ENCODE results near the gene NUBPL.

The NUBPL gene

GRCh38 chr14:31549817-31550216 lies 11.4 kb upstream of the NUBPL start:
- Mint-ChIP-seq H3K9me3 (peaks cover 6% of the 10 kb centered on the region), H3K4me1 (no peaks in the 10 kb centered on the region), H3K36me3 (ENCODE audit: low read depth) (no peaks in the 10 kb centered on the region), H3K4me3 (no peak overlapping the region), H3K27ac (no peak overlapping the region), H3K27me3 (ENCODE audit: low read depth, poor library complexity) (peaks cover 48% of the 10 kb centered on the region)
- DNase-seq = no peak
- TF ChIP-seq, protein P1, sequence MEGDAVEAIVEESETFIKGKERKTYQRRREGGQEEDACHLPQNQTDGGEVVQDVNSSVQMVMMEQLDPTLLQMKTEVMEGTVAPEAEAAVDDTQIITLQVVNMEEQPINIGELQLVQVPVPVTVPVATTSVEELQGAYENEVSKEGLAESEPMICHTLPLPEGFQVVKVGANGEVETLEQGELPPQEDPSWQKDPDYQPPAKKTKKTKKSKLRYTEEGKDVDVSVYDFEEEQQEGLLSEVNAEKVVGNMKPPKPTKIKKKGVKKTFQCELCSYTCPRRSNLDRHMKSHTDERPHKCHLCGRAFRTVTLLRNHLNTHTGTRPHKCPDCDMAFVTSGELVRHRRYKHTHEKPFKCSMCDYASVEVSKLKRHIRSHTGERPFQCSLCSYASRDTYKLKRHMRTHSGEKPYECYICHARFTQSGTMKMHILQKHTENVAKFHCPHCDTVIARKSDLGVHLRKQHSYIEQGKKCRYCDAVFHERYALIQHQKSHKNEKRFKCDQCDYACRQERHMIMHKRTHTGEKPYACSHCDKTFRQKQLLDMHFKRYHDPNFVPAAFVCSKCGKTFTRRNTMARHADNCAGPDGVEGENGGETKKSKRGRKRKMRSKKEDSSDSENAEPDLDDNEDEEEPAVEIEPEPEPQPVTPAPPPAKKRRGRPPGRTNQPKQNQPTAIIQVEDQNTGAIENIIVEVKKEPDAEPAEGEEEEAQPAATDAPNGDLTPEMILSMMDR (IDR thresholded peaks at IDR 0.05) = no peak

DNA sequence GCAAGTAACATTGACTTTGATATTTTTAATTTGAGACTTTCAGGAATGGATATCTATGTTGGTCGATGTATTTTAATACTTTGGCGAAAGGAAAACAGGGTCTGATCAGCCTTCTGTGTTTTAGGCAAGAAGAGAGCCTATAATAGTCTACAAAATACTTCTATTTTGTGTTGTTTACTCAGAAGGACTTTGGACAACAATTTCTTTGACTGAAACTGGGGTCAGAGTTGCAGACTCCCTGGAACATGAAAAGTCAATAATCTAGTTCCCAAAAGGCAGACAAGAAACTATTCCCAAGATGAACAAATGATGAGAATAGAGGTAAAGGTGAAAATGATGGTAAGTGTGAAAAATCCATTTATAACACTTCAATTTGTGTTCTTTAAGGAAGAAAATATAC lies 10.6 kb upstream of the NUBPL start:
- H3K27ac Mint-ChIP-seq = no peak overlapping the region
- TF ChIP-seq, protein P1 (IDR thresholded peaks at IDR 0.05) = no peak
- H3K4me3 Mint-ChIP-seq = no peak overlapping the region
- H3K9me3 Mint-ChIP-seq = peaks cover 6% of the 10 kb centered on the region
- H3K36me3 Mint-ChIP-seq (ENCODE audit: low read depth) = no peaks in the 10 kb centered on the region
- H3K27me3 Mint-ChIP-seq (ENCODE audit: low read depth, poor library complexity) = peaks cover 54% of the 10 kb centered on the region
- no peaks in the 10 kb centered on the region for H3K4me1 Mint-ChIP-seq
- DNase-seq = no peak

DNA sequence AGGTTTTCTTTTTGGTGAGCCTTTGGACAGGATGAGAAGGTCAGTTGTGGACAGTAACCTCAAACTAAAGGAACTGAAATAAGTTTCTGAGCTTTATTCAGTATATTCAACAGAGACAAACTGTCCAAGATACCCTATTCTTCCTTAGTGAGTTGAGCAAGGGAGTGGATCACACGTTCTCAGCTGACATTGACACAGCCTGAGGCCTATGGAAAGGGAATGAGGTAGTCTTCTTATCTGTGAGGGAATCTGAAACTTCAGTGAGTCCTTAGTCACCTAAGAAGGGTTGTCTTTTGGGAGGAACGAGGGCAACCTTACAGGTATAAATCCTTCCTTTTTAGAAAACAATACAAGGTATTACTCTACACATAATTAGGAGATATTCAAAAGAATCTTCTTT lies 5.0 kb upstream of the NUBPL start:
- peaks cover 10% of the 10 kb centered on the region for H3K9me3 Mint-ChIP-seq
- no peak overlapping the region for H3K4me3 Mint-ChIP-seq
- no peak overlapping the region for H3K27ac Mint-ChIP-seq
- H3K27me3 Mint-ChIP-seq (ENCODE audit: low read depth, poor library complexity) = peaks cover 49% of the 10 kb centered on the region
- no peak for DNase-seq
- H3K36me3 Mint-ChIP-seq (ENCODE audit: low read depth) = no peaks in the 10 kb centered on the region
- TF ChIP-seq, protein P1 (IDR thresholded peaks at IDR 0.05) = no peak
- H3K4me1 Mint-ChIP-seq = peaks cover 7% of the 10 kb centered on the region

- H3K36me3 Mint-ChIP-seq (ENCODE audit: low read depth) = peaks cover 10% of the 10 kb centered on the region
- H3K4me1 Mint-ChIP-seq = peaks cover 27% of the 10 kb centered on the region
- no peak overlapping the region for H3K4me3 Mint-ChIP-seq
- H3K9me3 Mint-ChIP-seq = peaks cover 11% of the 10 kb centered on the region
- TF ChIP-seq, protein P1 (IDR thresholded peaks at IDR 0.05) = no peak
- H3K27ac Mint-ChIP-seq = no peak overlapping the region
- no peak for DNase-seq
- peaks cover 29% of the 10 kb centered on the region for H3K27me3 Mint-ChIP-seq (ENCODE audit: low read depth, poor library complexity)
These were observed 1.3 kb upstream of the NUBPL start for GRCh38 chr14:31559939-31560338.

- TF ChIP-seq, protein P1 (IDR thresholded peaks at IDR 0.05) = no peak
- Mint-ChIP-seq H3K4me1 (peaks cover 27% of the 10 kb centered on the region), H3K9me3 (peaks cover 11% of the 10 kb centered on the region), H3K36me3 (ENCODE audit: low read depth) (peaks cover 16% of the 10 kb centered on the region), H3K4me3 (peak overlapping the region; percentile 99), H3K27ac (peak overlapping the region; percentile 100), H3K27me3 (ENCODE audit: low read depth, poor library complexity) (peaks cover 23% of the 10 kb centered on the region)
- no peak for DNase-seq
These were observed 447 bp upstream of the NUBPL start for GRCh38 chr14:31560759-31561154.

- TF ChIP-seq, protein P1 (IDR thresholded peaks at IDR 0.05) = no peak
- Mint-ChIP-seq H3K27ac (no peak overlapping the region), H3K4me1 (peaks cover 27% of the 10 kb centered on the region), H3K4me3 (no peak overlapping the region), H3K36me3 (ENCODE audit: low read depth) (peaks cover 41% of the 10 kb centered on the region), H3K9me3 (peaks cover 11% of the 10 kb centered on the region), H3K27me3 (ENCODE audit: low read depth, poor library complexity) (peaks cover 7% of the 10 kb centered on the region)
- no peak for DNase-seq
These were observed 3.0 kb downstream of the NUBPL start for GRCh38 chr14:31564194-31564593.
